ENCODE data around the gene MAST4.
A peak's percentile ranks its signal among the peaks of the same experiment; 100 is the strongest.

MAST4 gene

GRCh38 chr5:67003935-67004729 is 407.9 kb downstream of the MAST4 start:
- peak overlapping the region; percentile 84 for H3K4me2 ChIP-seq (ENCODE audit: low read length)
- peaks cover 37% of the 10 kb centered on the region for H3K27me3 ChIP-seq (ENCODE audit: low read depth, low read length)
- peaks cover 5% of the 10 kb centered on the region; the same call in 1 of the 2 replicates for H3K4me1 ChIP-seq (ENCODE audit: low read length)
- H3K9me3 ChIP-seq (ENCODE audit: insufficient read depth, low read length), result no peaks in the 10 kb centered on the region
- H4K20me1 ChIP-seq (ENCODE audit: insufficient read depth, low read length), result no peaks in the 10 kb centered on the region
- peak overlapping the region; percentile 83 for H3K4me3 ChIP-seq (ENCODE audit: low read length)
- no peak for TF ChIP-seq EZH2phosphoT487 (IDR thresholded peaks at IDR 0.05; ENCODE audit: low read depth)
- no peak for TF ChIP-seq CTCF (IDR thresholded peaks at IDR 0.05; ENCODE audit: low read depth, low read length)
- H3K9ac ChIP-seq (ENCODE audit: low read length), result peak overlapping the region; percentile 67
- H2AFZ ChIP-seq (ENCODE audit: low read depth, low read length), result peak overlapping the region; percentile 96
- H3K27ac ChIP-seq (ENCODE audit: low read length), result no peak overlapping the region
- no peaks in the 10 kb centered on the region for H3K36me3 ChIP-seq (replicated peaks; ENCODE audit: low read depth, low read length)
- H3K79me2 ChIP-seq (ENCODE audit: low read length), result no peaks in the 10 kb centered on the region

GRCh38 chr5:67004730-67005350 is 408.6 kb downstream of the MAST4 start:
- Histone ChIP-seq H4K20me1 (ENCODE audit: insufficient read depth, low read length) (no peaks in the 10 kb centered on the region), H3K4me1 (ENCODE audit: low read length) (peaks cover 5% of the 10 kb centered on the region; the same call in 1 of the 2 replicates), H3K4me3 (ENCODE audit: low read length) (peak overlapping the region; percentile 83), H3K79me2 (ENCODE audit: low read length) (no peaks in the 10 kb centered on the region), H3K27me3 (ENCODE audit: low read depth, low read length) (peaks cover 37% of the 10 kb centered on the region), H3K9ac (ENCODE audit: low read length) (peak overlapping the region; percentile 67), H3K4me2 (ENCODE audit: low read length) (peak overlapping the region; percentile 84), H3K27ac (ENCODE audit: low read length) (no peak overlapping the region), H3K36me3 (replicated peaks; ENCODE audit: low read depth, low read length) (no peaks in the 10 kb centered on the region), H3K9me3 (ENCODE audit: insufficient read depth, low read length) (no peaks in the 10 kb centered on the region), H2AFZ (ENCODE audit: low read depth, low read length) (peak overlapping the region; percentile 96)
- TF ChIP-seq CTCF (IDR thresholded peaks at IDR 0.05; ENCODE audit: low read depth, low read length) (no peak), EZH2phosphoT487 (IDR thresholded peaks at IDR 0.05; ENCODE audit: low read depth) (no peak)

GRCh38 chr5:67005737-67006499 is 409.7 kb downstream of the MAST4 start:
- Histone ChIP-seq H3K79me2 (ENCODE audit: low read length) (no peaks in the 10 kb centered on the region), H3K27me3 (ENCODE audit: low read depth, low read length) (peaks cover 37% of the 10 kb centered on the region), H3K4me3 (ENCODE audit: low read length) (no peak overlapping the region), H3K36me3 (replicated peaks; ENCODE audit: low read depth, low read length) (no peaks in the 10 kb centered on the region), H2AFZ (ENCODE audit: low read depth, low read length) (no peak overlapping the region), H3K27ac (ENCODE audit: low read length) (no peak overlapping the region), H4K20me1 (ENCODE audit: insufficient read depth, low read length) (no peaks in the 10 kb centered on the region), H3K4me1 (ENCODE audit: low read length) (peaks cover 5% of the 10 kb centered on the region; the same call in 1 of the 2 replicates), H3K9me3 (ENCODE audit: insufficient read depth, low read length) (no peaks in the 10 kb centered on the region), H3K9ac (ENCODE audit: low read length) (no peak overlapping the region), H3K4me2 (ENCODE audit: low read length) (no peak overlapping the region)
- TF ChIP-seq CTCF (IDR thresholded peaks at IDR 0.05; ENCODE audit: low read depth, low read length) (no peak), EZH2phosphoT487 (IDR thresholded peaks at IDR 0.05; ENCODE audit: low read depth) (no peak)

GRCh38 chr5:67006500-67006848 is 410.3 kb downstream of the MAST4 start:
- Histone ChIP-seq H3K4me3 (ENCODE audit: low read length) (no peak overlapping the region), H3K4me1 (ENCODE audit: low read length) (peaks cover 5% of the 10 kb centered on the region; the same call in 1 of the 2 replicates), H4K20me1 (ENCODE audit: insufficient read depth, low read length) (no peaks in the 10 kb centered on the region), H3K9ac (ENCODE audit: low read length) (no peak overlapping the region), H3K79me2 (ENCODE audit: low read length) (no peaks in the 10 kb centered on the region), H3K27me3 (ENCODE audit: low read depth, low read length) (peaks cover 35% of the 10 kb centered on the region), H3K4me2 (ENCODE audit: low read length) (no peak overlapping the region), H3K27ac (ENCODE audit: low read length) (no peak overlapping the region), H3K9me3 (ENCODE audit: insufficient read depth, low read length) (no peaks in the 10 kb centered on the region), H3K36me3 (replicated peaks; ENCODE audit: low read depth, low read length) (no peaks in the 10 kb centered on the region), H2AFZ (ENCODE audit: low read depth, low read length) (no peak overlapping the region)
- TF ChIP-seq EZH2phosphoT487 (IDR thresholded peaks at IDR 0.05; ENCODE audit: low read depth) (no peak), CTCF (IDR thresholded peaks at IDR 0.05; ENCODE audit: low read depth, low read length) (no peak)

Data from OCI-LY3 (cell line).